GM12878 (cell line): ENCODE measurements around the gene ARTN. TPM values are rescaled to one million over a fixed set of nuclear protein-coding genes. Genes with fewer than 3 reads are reported as not detected.

Experiments used
- ATAC-seq: fragments of 200-7000 bp; cut with Tn5 transposase; 3 replicates; pipeline ENCODE4 v1.9.1; 2020; ENCODE audit warnings: mild to moderate bottlenecking, moderate library complexity
- BruUV-seq: library from RNA; stranded (reverse); fragments of 400-500 nt; replicated peaks from 2 replicates; lab custom pipeline; 2021; lab: Mats Ljungman, UMichigan
- CTCF ChIA-PET: fragments of 300-600 bp; sonication (Branson Sonifier 250); formaldehyde crosslinking; extraction: SDS; loops from one replicate; lab custom pipeline; 2021; ENCODE audit warnings: inconsistent platforms; lab: Yijun Ruan, JAX
- POLR2A ChIA-PET: fragments of 350-600 bp; formaldehyde crosslinking; extraction: SDS; loops from one replicate; lab custom pipeline; 2021; ENCODE audit warnings: inconsistent platforms; lab: Charles Lee
- RAD21 ChIA-PET: fragments of 300-600 bp; sonication (Branson Sonifier 250); formaldehyde crosslinking; loops from one replicate; lab custom pipeline; 2023; ENCODE audit warnings: antibody characterized with exemption; ENCODE audit not compliant: unreplicated experiment; lab: Charles Lee
- SMC1A ChIA-PET: fragments of 300-600 bp; sonication (Branson Sonifier 250); formaldehyde crosslinking; loops from one replicate; lab custom pipeline; 2023; ENCODE audit not compliant: unreplicated experiment, uncharacterized antibody; lab: Charles Lee
- DNase-seq: peaks from one replicate; pipeline ENCODE4 v3.0.0-alpha.2; 2011; ENCODE audit warnings: low read depth, low spot score
- FAIRE-seq: peaks from 3 replicates; lab custom pipeline; 2011; peaks lifted over from hg19 to GRCh38; lab: Jason Lieb, UNC
- H2AFZ ChIP-seq: 2 replicates; pipeline ENCODE4 v1.6.0; 2011; ENCODE audit warnings: low read depth, low read length, control low read depth; ENCODE audit not compliant: control insufficient read depth
- H3K27ac ChIP-seq: 2 replicates; pipeline ENCODE4 v1.5.1; 2011; ENCODE audit warnings: control low read depth; ENCODE audit not compliant: control insufficient read depth, insufficient read depth
- H3K27me3 ChIP-seq, 2 experiments: replicated peaks in 1 of 2; 2 replicates each; pipeline versions ENCODE4 v1.6.0 to v1.6.1; 2011; ENCODE audit warnings: low read length in 1 of 2; ENCODE audit not compliant: control insufficient read depth in 2 of 2, insufficient read depth in 2 of 2
- H3K36me3 ChIP-seq, 2 experiments: 2 replicates each; pipeline ENCODE4 v1.5.1; 2011; ENCODE audit warnings: low read length in 1 of 2; ENCODE audit not compliant: control insufficient read depth in 2 of 2, insufficient read depth in 2 of 2
- H3K4me1 ChIP-seq: 2 replicates; pipeline ENCODE4 v1.6.1; 2011; ENCODE audit warnings: mild to moderate bottlenecking, low read length, moderate library complexity, mixed read lengths; ENCODE audit not compliant: control insufficient read depth, insufficient read depth
- H3K4me2 ChIP-seq: 2 replicates; pipeline ENCODE4 v1.6.0; 2011; ENCODE audit warnings: control low read depth; ENCODE audit not compliant: control insufficient read depth, insufficient read depth
- H3K4me3 ChIP-seq: fragments of 200-600 bp; sonication (generic); 2 replicates; pipeline ENCODE4 v1.5.1; 2016
- H3K79me2 ChIP-seq: 2 replicates; pipeline ENCODE4 v1.6.0; 2011; ENCODE audit warnings: low read length; ENCODE audit not compliant: control insufficient read depth, insufficient read depth
- H3K9ac ChIP-seq: 2 replicates; pipeline ENCODE4 v1.8.0; 2011; ENCODE audit warnings: low read length, control low read depth, mixed read lengths; ENCODE audit not compliant: control insufficient read depth, insufficient read depth
- H3K9me3 ChIP-seq: replicated peaks from 3 replicates; pipeline ENCODE4 v1.5.1; 2011; ENCODE audit warnings: mild to moderate bottlenecking, low read length; ENCODE audit not compliant: control insufficient read depth, insufficient read depth
- H4K20me1 ChIP-seq: 2 replicates; pipeline ENCODE4 v1.6.0; 2011; ENCODE audit not compliant: control insufficient read depth, insufficient read depth
- CHD1 ChIP-seq: IDR thresholded peaks from 2 replicates; pipeline ENCODE4 v1.6.1; 2012; ENCODE audit warnings: low read depth, low read length, improper control_type of control experiment
- EED ChIP-seq: sonication (generic); IDR thresholded peaks from 2 replicates; pipeline ENCODE4 v1.6.1; 2016; ENCODE audit warnings: antibody characterized with exemption, low read depth
- ELK1 ChIP-seq: IDR thresholded peaks from 2 replicates; pipeline ENCODE4 v1.6.1; 2012; ENCODE audit warnings: low read depth, low read length, improper control_type of control experiment
- EP300 ChIP-seq, 2 experiments: fragments of 150-350 bp in 1 of 2; IDR thresholded peaks; 2 replicates each; pipeline ENCODE4 v1.6.1; 2011 to 2012; ENCODE audit warnings: low read depth in 2 of 2, low read length in 2 of 2, borderline replicate concordance in 1 of 2, improper control_type of control experiment in 1 of 2, inconsistent platforms in 1 of 2; ENCODE audit not compliant: control insufficient read depth in 1 of 2
- NR2F1 ChIP-seq: fragments of 450-650 bp; conservative IDR thresholded peaks from 2 replicates; pipeline ENCODE4 v1.6.1; 2017; ENCODE audit warnings: mild to moderate bottlenecking
- RCOR1 ChIP-seq: conservative IDR thresholded peaks from 2 replicates; pipeline ENCODE4 v1.6.1; 2012; ENCODE audit warnings: low read depth, low read length, improper control_type of control experiment
- TAF1 ChIP-seq: IDR thresholded peaks from 2 replicates; pipeline ENCODE4 v1.6.1; 2011; ENCODE audit warnings: mild to moderate bottlenecking, low read depth, low read length, borderline replicate concordance
- WGBS: methylation state at CpG from one replicate; pipeline ENCODE4 v1.1.6; 2016; ENCODE audit warnings: low lambda C conversion rate; ENCODE audit not compliant: insufficient replicate concordance, insufficient coverage; ENCODE audit errors: missing lambda C conversion rate; 5-methylcytosine and 5-hydroxymethylcytosine counted together
- in situ Hi-C: fragments of 300-500 bp; cut with MboI; formaldehyde crosslinking; loops from 9 replicates; pipeline ENCODE4 v1.14.3; 2018; ENCODE audit warnings: mixed read lengths
- intact Hi-C: fragments of 100-400 bp; cut with micrococcal nuclease; formaldehyde crosslinking; loops from one replicate; pipeline ENCODE4 v1.14.2; 2022; ENCODE audit not compliant: unreplicated experiment
- polyA plus RNA-seq, 11 experiments: library from polyadenylated mRNA; depleted of rRNA in 4 of 11; unstranded in 6 of 11; stranded (reverse) in 5 of 11; fragments of >200 nt; fragmentation: Nextera tagmentation in 4 of 11; fragmentation: Illumina TruSeq in 1 of 11; extraction: Ambion mirVana in 4 of 11; extraction: Trizol in 1 of 11; gene quantifications; 1 replicate in 1 of 11; 2 replicates in 10 of 11; pipeline versions ENCODE4 v1.2.1 to v1.2.3, GENCODE V29; 2011 to 2016; ENCODE audit warnings: inconsistent platforms in 2 of 11, missing spikeins in 2 of 11, low read depth in 1 of 11
- total RNA-seq, 4 experiments: library from RNA; depleted of rRNA in 3 of 4; stranded (reverse); fragments of >200 nt in 3 of 4; fragmentation: Illumina TruSeq in 1 of 4; extraction: Trizol in 1 of 4; gene quantifications; 2 replicates each; pipeline versions ENCODE4 v1.2.1 to v1.2.3, GENCODE V29; 2013 to 2021

The ARTN gene
- total and polyA plus RNA-seq, 10 of the 15 experiments (the other 5 are each of a cell fraction or from before 2014, with no cell fraction given): 0.06 to 2.1 (median 0.34) TPM; not detected in 1

- no peaks in the 10 kb centered on the region for H4K20me1 ChIP-seq
- H2AFZ ChIP-seq: no peak overlapping the region
- FAIRE-seq (no peak), ATAC-seq (no peak), DNase-seq (no peak)
- H3K4me1 ChIP-seq: peaks cover 19% of the 10 kb centered on the region
- no peaks in the 10 kb centered on the region for H3K27me3 ChIP-seq
- ChIA-PET SMC1A (no interaction called here), POLR2A (no interaction called here), RAD21 (no interaction called here), CTCF (no interaction called here)
- H3K4me3 ChIP-seq: no peak overlapping the region
- TF ChIP-seq CHD1 (no peak), ELK1 (no peak), EP300 (IDR thresholded peaks at IDR 0.05; ENCODE audit: borderline replicate concordance in 1 of 2, control insufficient read depth in 1 of 2, low read depth in 2 of 2, low read length in 2 of 2) (no peak), TAF1 (no peak)
- H3K36me3 ChIP-seq: peaks cover 0 to 4% of the 10 kb centered on the region in 2 experiments; a peak in 3 of 4 replicates
- intact Hi-C loops: no loop called here
- BruUV-seq: no TSS peak
- H3K4me2 ChIP-seq: no peak overlapping the region
- peaks cover 19% of the 10 kb centered on the region for H3K79me2 ChIP-seq
- H3K9me3 ChIP-seq: no peaks in the 10 kb centered on the region
- in situ Hi-C loops: no loop called here
- no peak overlapping the region for H3K9ac ChIP-seq
- WGBS: 95% methylated on average over 15 of the region's 15 CpGs
- H3K27ac ChIP-seq: no peak overlapping the region
Observed at GRCh38 chr1:43982808-43983207, 49.2 kb downstream of the ARTN start.

GRCh38 chr1:43983253-43983899 is 49.8 kb downstream of the ARTN start:
- Histone ChIP-seq H3K4me3 (no peak overlapping the region), H3K27me3 (no peaks in the 10 kb centered on the region), H3K79me2 (peaks cover 18% of the 10 kb centered on the region), H3K27ac (no peak overlapping the region), H3K9me3 (no peaks in the 10 kb centered on the region), H3K36me3 (peaks cover 0 to 4% of the 10 kb centered on the region in 2 experiments; a peak in 3 of 4 replicates), H3K4me2 (no peak overlapping the region), H2AFZ (no peak overlapping the region), H4K20me1 (no peaks in the 10 kb centered on the region), H3K4me1 (peaks cover 13% of the 10 kb centered on the region), H3K9ac (no peak overlapping the region)
- POLR2A ChIA-PET: no interaction called here
- intact Hi-C loops (no loop called here), in situ Hi-C loops (no loop called here)
- TF ChIP-seq EED: no peak
- TF ChIP-seq NR2F1: no peak
- TF ChIP-seq RCOR1: no peak
- no peak for TF ChIP-seq CHD1
- ATAC-seq: no peak
- BruUV-seq: no TSS peak
- SMC1A ChIA-PET: interaction anchor here (0.5 kb wide), 1 partner anchor 98 kb away, joined by 4 read pairs; no protein-coding TSS in a partner anchor
- CTCF ChIA-PET: no interaction called here
- RAD21 ChIA-PET: no interaction called here
- no peak for FAIRE-seq
- DNase-seq: no peak
- WGBS: 96% methylated on average over 12 of the region's 12 CpGs
